Prostate gland (tissue), 2 donors: Measurements from ENCODE around the gene VWA8.

ENCODE experiments used
- CTCF ChIP-seq, 4 experiments: fragments of 200-600 bp in 2 of 4; fragments of 450-650 bp in 2 of 4; sonication (generic) in 2 of 4; IDR thresholded peaks; 1 replicate in 3 of 4; 2 replicates in 1 of 4; pipeline ENCODE4 v1.5.1; 2016 to 2019; ENCODE audit warnings: antibody characterized with exemption in 4 of 4, mild to moderate bottlenecking in 2 of 4, moderate library complexity in 2 of 4
- POLR2A ChIP-seq: fragments of 450-650 bp; IDR thresholded peaks from one replicate; pipeline ENCODE4 v1.6.1; 2016; ENCODE audit warnings: antibody characterized with exemption, mild to moderate bottlenecking

GRCh38 chr13:41765813-41766212 lies 195.1 kb downstream of the VWA8 start:
- TF ChIP-seq CTCF (IDR thresholded peaks at IDR 0.05) = no peak
- no peak for TF ChIP-seq POLR2A
